Naive thymus-derived CD4-positive, alpha-beta T cell (primary cell): ENCODE results near the gene HPS4. TPM values are rescaled to one million over a fixed set of nuclear protein-coding genes. Genes with fewer than 3 reads are reported as not detected.

Experiments used
- ATAC-seq: fragments of 150-1000 bp; cut with Tn5 transposase; 2 replicates; pipeline ENCODE4 v1.10.0; 2021; ENCODE audit warnings: mild to moderate bottlenecking, moderate library complexity
- CTCF ChIA-PET: fragments of 350-600 bp; sonication (Branson Sonifier 250); formaldehyde crosslinking; loops from one replicate; lab custom pipeline; 2021; ENCODE audit warnings: antibody characterized with exemption; lab: Charles Lee
- POLR2A ChIA-PET: fragments of 350-600 bp; sonication (Branson Sonifier 250); formaldehyde crosslinking; loops from one replicate; lab custom pipeline; 2021; ENCODE audit warnings: antibody characterized with exemption, inconsistent platforms; lab: Charles Lee
- DNase-seq, 9 donors: peaks; one replicate each; pipeline versions ENCODE4 v3.0.0 to v3.0.0-alpha.2; 2020 to 2022; ENCODE audit warnings: mixed read lengths in 1 of 9
- H3K27ac ChIP-seq: one replicate; pipeline ENCODE4 v1.7.0; 2013; ENCODE audit warnings: mild to moderate bottlenecking, low read depth, low read length, moderate library complexity
- H3K27me3 ChIP-seq, 2 donors: one replicate each; pipeline ENCODE4 v1.7.0; 2013; ENCODE audit warnings: low read length in 2 of 2, mild to moderate bottlenecking in 2 of 2, moderate library complexity in 2 of 2; ENCODE audit not compliant: control insufficient read depth in 2 of 2, insufficient read depth in 2 of 2
- H3K36me3 ChIP-seq, 3 experiments: 1 replicate in 2 of 3; 2 replicates in 1 of 3; pipeline ENCODE4 v1.7.0; 2013; ENCODE audit warnings: low read length in 3 of 3, mild to moderate bottlenecking in 3 of 3, moderate library complexity in 1 of 3; ENCODE audit not compliant: insufficient read depth in 3 of 3, control insufficient read depth in 2 of 3
- H3K4me1 ChIP-seq, 2 donors: one replicate each; pipeline ENCODE4 v1.7.0; 2013; ENCODE audit warnings: low read length in 2 of 2, mild to moderate bottlenecking in 2 of 2, moderate library complexity in 1 of 2; ENCODE audit not compliant: control insufficient read depth in 2 of 2, insufficient read depth in 2 of 2
- H3K4me3 ChIP-seq: 2 replicates; pipeline ENCODE4 v1.7.0; 2013; ENCODE audit warnings: mild to moderate bottlenecking, low read length
- H3K9me3 ChIP-seq, 3 experiments: 1 replicate in 2 of 3; 2 replicates in 1 of 3; pipeline ENCODE4 v1.7.0; 2013; ENCODE audit warnings: low read length in 3 of 3; ENCODE audit not compliant: control insufficient read depth in 2 of 3
- H3K27ac Mint-ChIP-seq, 9 donors: one replicate each; pipeline ENCODE4 v1.8.0; 2020 to 2022; ENCODE audit warnings: mixed read lengths in 9 of 9, mild to moderate bottlenecking in 8 of 9, moderate library complexity in 5 of 9, inconsistent platforms in 2 of 9
- H3K27me3 Mint-ChIP-seq, 5 donors: one replicate each; pipeline ENCODE4 v1.8.0; 2021 to 2022; ENCODE audit warnings: mixed read lengths in 5 of 5, mild to moderate bottlenecking in 1 of 5
- H3K36me3 Mint-ChIP-seq, 5 donors: one replicate each; pipeline ENCODE4 v1.8.0; 2020 to 2022; ENCODE audit warnings: mixed read lengths in 5 of 5, mild to moderate bottlenecking in 3 of 5, inconsistent platforms in 1 of 5
- H3K4me1 Mint-ChIP-seq, 7 donors: one replicate each; pipeline ENCODE4 v1.8.0; 2020 to 2022; ENCODE audit warnings: mixed read lengths in 7 of 7, mild to moderate bottlenecking in 3 of 7, inconsistent platforms in 1 of 7
- H3K4me3 Mint-ChIP-seq, 10 donors: one replicate each; pipeline ENCODE4 v1.8.0; 2020 to 2022; ENCODE audit warnings: mild to moderate bottlenecking in 10 of 10, mixed read lengths in 10 of 10, moderate library complexity in 6 of 10, inconsistent platforms in 2 of 10
- H3K9me3 Mint-ChIP-seq, 11 donors: one replicate each; pipeline ENCODE4 v1.8.0; 2020 to 2022; ENCODE audit warnings: mixed read lengths in 11 of 11, mild to moderate bottlenecking in 4 of 11, inconsistent platforms in 1 of 11, moderate library complexity in 1 of 11
- intact Hi-C, 2 donors: fragments of 100-400 bp; cut with micrococcal nuclease; formaldehyde crosslinking; loops; one replicate each; pipeline ENCODE4 v1.15.1; 2023
- polyA plus RNA-seq, 2 donors: library from polyadenylated mRNA; unstranded; fragments of 300-500 nt; fragmentation: Illumina TruSeq; gene quantifications; one replicate each; pipeline ENCODE4 v1.2.3, GENCODE V29; 2021
- total RNA-seq, 6 experiments: library from RNA in 5 of 6; stranded (reverse) in 5 of 6; gene quantifications; 1 replicate in 5 of 6; 2 replicates in 1 of 6; pipeline ENCODE4 v1.2.3 and lab custom pipeline; 2021 to 2026

Gene HPS4
- total and polyA plus RNA-seq, 7 experiments from 2014 or later: 21.5 to 64.3 (median 53.6) TPM

DNA sequence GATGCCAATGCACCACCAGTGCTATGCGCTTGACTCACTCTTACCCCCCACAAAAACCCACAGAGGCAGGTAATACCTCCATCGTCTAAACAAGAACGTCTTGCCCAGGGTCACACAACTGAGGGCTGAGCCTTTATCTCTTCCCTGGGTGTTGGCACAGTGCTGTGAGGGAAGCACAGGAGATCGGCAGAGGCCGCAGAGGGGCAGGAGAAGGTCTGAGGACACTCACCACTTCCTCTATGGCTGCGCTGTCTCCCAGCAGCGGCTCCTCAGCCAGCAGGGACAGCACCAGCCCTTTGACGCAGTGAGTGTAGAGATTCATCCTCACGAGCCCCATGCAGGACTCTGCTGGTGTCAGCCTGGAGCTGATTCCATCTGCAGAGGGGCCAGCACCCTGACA is 19.9 kb downstream of the HPS4 start:
- ChIA-PET POLR2A (no interaction called here), CTCF (interaction anchor here (0.6 to 5.2 kb wide), 2 partner anchors 66 to 81 kb away, joined by 5 to 50 read pairs; no protein-coding TSS in a partner anchor)
- Histone ChIP-seq H3K27me3 (no peaks in the 10 kb centered on the region), H3K27ac (no peak overlapping the region), H3K36me3 (peaks cover 0 to 79% (median 12%) of the 10 kb centered on the region in 3 experiments), H3K9me3 (no peaks in the 10 kb centered on the region), H3K4me3 (no peak overlapping the region), H3K4me1 (no peaks in the 10 kb centered on the region)
- Mint-ChIP-seq H3K27me3 (no peaks in the 10 kb centered on the region), H3K4me1 (peaks cover 0 to 6% (median 4%) of the 10 kb centered on the region in 7 donors), H3K27ac (no peak overlapping the region), H3K9me3 (no peaks in the 10 kb centered on the region), H3K4me3 (no peak overlapping the region), H3K36me3 (peaks cover 2 to 45% (median 10%) of the 10 kb centered on the region in 5 donors)
- ATAC-seq (peak; percentile 18), DNase-seq (no peak)
- intact Hi-C loops: loop anchor here in 1 of 2 donors (5.0 kb wide), 1 partner anchor 36 kb away; the partner anchor contains the start of gene ASPHD2

DNA sequence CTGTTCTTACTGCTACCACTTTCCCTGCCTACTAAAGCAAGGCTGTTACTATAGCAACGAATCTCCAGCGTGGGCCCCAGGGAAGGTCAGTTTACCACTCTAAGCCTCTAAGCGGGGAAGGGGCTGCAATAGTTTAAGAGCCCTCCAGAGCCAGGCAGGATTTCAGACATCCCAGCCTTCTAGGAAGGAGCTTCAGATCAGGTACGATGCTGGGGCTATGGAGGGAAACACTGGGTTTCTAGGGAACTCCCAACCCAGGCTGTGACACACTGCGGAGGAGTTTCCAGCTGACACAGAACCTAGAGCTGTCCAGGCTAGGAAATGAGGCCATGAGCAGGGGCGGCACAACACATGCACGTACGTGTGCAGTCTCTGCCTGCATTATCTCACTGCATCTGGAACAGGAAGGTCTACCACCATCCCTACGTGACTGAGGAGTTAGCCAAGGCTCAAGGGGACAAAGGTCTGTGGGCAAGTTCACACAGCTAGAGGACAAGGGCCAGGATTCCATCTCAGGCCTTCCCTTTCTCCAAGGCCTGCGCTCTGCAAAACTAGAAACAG is 20.4 kb downstream of the HPS4 start:
- no peaks in the 10 kb centered on the region for H3K9me3 ChIP-seq
- H3K4me1 Mint-ChIP-seq: peaks cover 0 to 6% (median 4%) of the 10 kb centered on the region in 7 donors
- ATAC-seq (no peak), DNase-seq (no peak)
- H3K4me3 Mint-ChIP-seq: no peak overlapping the region
- no peak overlapping the region for H3K27ac ChIP-seq
- no peak overlapping the region for H3K4me3 ChIP-seq
- H3K27me3 ChIP-seq: no peaks in the 10 kb centered on the region
- H3K4me1 ChIP-seq: no peaks in the 10 kb centered on the region
- intact Hi-C loops: loop anchor here in 1 of 2 donors (5.0 kb wide), 1 partner anchor 36 kb away; the partner anchor contains the start of gene ASPHD2
- no peaks in the 10 kb centered on the region for H3K9me3 Mint-ChIP-seq
- CTCF ChIA-PET: interaction anchor here (1.0 to 5.2 kb wide), 2 partner anchors 65 to 76 kb away, joined by 3 to 50 read pairs; no protein-coding TSS in a partner anchor
- POLR2A ChIA-PET: interaction anchor here (0.6 kb wide), 1 partner anchor 99 kb away, joined by 3 read pairs; no protein-coding TSS in a partner anchor
- H3K27me3 Mint-ChIP-seq: no peaks in the 10 kb centered on the region
- H3K27ac Mint-ChIP-seq: peak overlapping the region in 1 of 9 donors; percentile 5
- H3K36me3 Mint-ChIP-seq: peaks cover 0 to 40% (median 7%) of the 10 kb centered on the region in 5 donors
- H3K36me3 ChIP-seq: peaks cover 0 to 79% (median 6%) of the 10 kb centered on the region in 3 experiments

DNA sequence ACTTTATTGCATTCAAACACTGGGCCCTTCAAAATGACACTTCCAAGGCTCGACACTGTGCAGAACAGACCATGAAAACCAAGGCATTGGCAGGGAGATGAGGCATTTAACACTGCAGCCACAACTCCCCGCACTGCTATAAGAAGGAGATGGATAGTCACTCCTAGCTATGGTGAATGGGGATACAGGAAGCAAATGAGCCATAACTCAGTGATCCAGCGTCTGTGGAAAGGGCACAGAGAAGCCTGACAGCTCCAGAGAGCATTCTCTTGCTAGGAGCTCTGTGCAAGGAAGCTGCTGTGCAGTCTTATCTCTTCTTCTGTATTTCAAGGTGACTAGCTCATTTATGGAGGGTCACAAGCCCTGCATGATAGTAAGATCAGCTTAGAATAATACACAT is 20.9 kb downstream of the HPS4 start:
- Mint-ChIP-seq H3K27ac (no peak overlapping the region), H3K4me1 (peaks cover 0 to 6% (median 4%) of the 10 kb centered on the region in 7 donors), H3K9me3 (no peaks in the 10 kb centered on the region), H3K36me3 (peaks cover 0 to 39% (median 8%) of the 10 kb centered on the region in 5 donors), H3K27me3 (no peaks in the 10 kb centered on the region), H3K4me3 (no peak overlapping the region)
- Histone ChIP-seq H3K27me3 (no peaks in the 10 kb centered on the region), H3K27ac (no peak overlapping the region), H3K4me1 (no peaks in the 10 kb centered on the region), H3K4me3 (no peak overlapping the region), H3K36me3 (peaks cover 0 to 81% (median 5%) of the 10 kb centered on the region in 3 experiments), H3K9me3 (no peaks in the 10 kb centered on the region)
- DNase-seq: no peak
- no peak for ATAC-seq
- POLR2A ChIA-PET: interaction anchor here (0.6 kb wide), 1 partner anchor 98 kb away, joined by 3 read pairs; no protein-coding TSS in a partner anchor
- CTCF ChIA-PET: interaction anchor here (1.0 to 5.2 kb wide), 2 partner anchors 65 to 76 kb away, joined by 3 to 50 read pairs; no protein-coding TSS in a partner anchor
- intact Hi-C loops: loop anchor here in 1 of 2 donors (5.0 kb wide), 1 partner anchor 35 kb away; the partner anchor contains the start of gene ASPHD2

- intact Hi-C loops: loop anchor here in 1 of 2 donors (5.0 kb wide), 1 partner anchor 35 kb away; the partner anchor contains the start of gene ASPHD2
- ChIA-PET POLR2A (no interaction called here), CTCF (interaction anchor here (0.9 to 5.2 kb wide), 5 partner anchors 32 to 100 kb away, joined by 3 to 50 read pairs (median 5); no protein-coding TSS in a partner anchor)
- no peaks in the 10 kb centered on the region for H3K4me1 ChIP-seq
- peaks cover 0 to 42% (median 12%) of the 10 kb centered on the region in 5 donors for H3K36me3 Mint-ChIP-seq
- H3K36me3 ChIP-seq: peaks cover 0 to 82% (median 5%) of the 10 kb centered on the region in 3 experiments
- no peak overlapping the region for H3K27ac Mint-ChIP-seq
- no peak overlapping the region for H3K27ac ChIP-seq
- H3K4me3 ChIP-seq: no peak overlapping the region
- H3K9me3 ChIP-seq: no peaks in the 10 kb centered on the region
- DNase-seq (no peak), ATAC-seq (no peak)
- no peak overlapping the region for H3K4me3 Mint-ChIP-seq
- no peaks in the 10 kb centered on the region for H3K9me3 Mint-ChIP-seq
- no peaks in the 10 kb centered on the region for H3K27me3 ChIP-seq
- H3K27me3 Mint-ChIP-seq: no peaks in the 10 kb centered on the region
- peaks cover 0 to 6% (median 4%) of the 10 kb centered on the region in 7 donors for H3K4me1 Mint-ChIP-seq
Measured at GRCh38 chr22:26462051-26462450, 21.5 kb downstream of the HPS4 start.

- Histone ChIP-seq H3K4me1 (no peaks in the 10 kb centered on the region), H3K27ac (no peak overlapping the region), H3K27me3 (no peaks in the 10 kb centered on the region), H3K36me3 (peaks cover 0 to 80% (median 5%) of the 10 kb centered on the region in 3 experiments), H3K9me3 (no peaks in the 10 kb centered on the region), H3K4me3 (no peak overlapping the region)
- peaks cover 0 to 37% (median 12%) of the 10 kb centered on the region in 5 donors for H3K36me3 Mint-ChIP-seq
- DNase-seq: peak in 4 of 9 donors; percentile 15 to 45 (median 30)
- ChIA-PET CTCF (interaction anchor here (0.9 to 5.2 kb wide), 7 partner anchors 31 to 183 kb away, joined by 3 to 50 read pairs (median 5); no protein-coding TSS in a partner anchor), POLR2A (no interaction called here)
- H3K4me3 Mint-ChIP-seq: no peak overlapping the region
- H3K27me3 Mint-ChIP-seq: no peaks in the 10 kb centered on the region
- H3K4me1 Mint-ChIP-seq: peaks cover 0 to 6% (median 4%) of the 10 kb centered on the region in 7 donors
- H3K27ac Mint-ChIP-seq: peak overlapping the region in 2 of 9 donors; percentile 42 to 56
- no peaks in the 10 kb centered on the region for H3K9me3 Mint-ChIP-seq
- intact Hi-C loops: loop anchor here (1.0 to 5.0 kb wide), 3 partner anchors 34 to 97 kb away; partner anchors contain the start of gene ASPHD2 (in 1 of the 2)
- peak; percentile 66 for ATAC-seq
Measured at GRCh38 chr22:26461188-26461810, 22.3 kb downstream of the HPS4 start.

DNA sequence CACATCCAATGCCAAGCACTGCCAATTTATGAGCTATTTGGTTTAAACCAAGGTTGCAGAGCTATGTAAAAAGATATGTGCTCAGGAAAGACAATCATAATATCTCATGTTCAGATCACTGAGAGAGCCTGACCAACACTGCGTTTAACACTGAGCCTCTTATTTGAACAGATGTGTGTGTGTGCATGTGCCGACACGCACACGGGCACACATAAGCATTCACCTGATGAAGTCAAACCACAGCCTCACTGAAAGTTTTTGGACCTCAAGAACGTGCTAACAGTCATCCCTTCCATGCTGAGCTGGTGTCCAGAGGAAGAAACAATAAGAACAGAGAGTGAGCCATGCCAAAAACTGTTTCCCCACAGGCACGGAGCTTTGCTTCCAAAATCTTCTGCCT is 23.4 kb downstream of the HPS4 start:
- Mint-ChIP-seq H3K36me3 (peaks cover 7 to 35% (median 12%) of the 10 kb centered on the region in 5 donors), H3K4me3 (no peak overlapping the region), H3K9me3 (no peaks in the 10 kb centered on the region), H3K4me1 (peaks cover 0 to 6% (median 4%) of the 10 kb centered on the region in 7 donors), H3K27me3 (no peaks in the 10 kb centered on the region), H3K27ac (peak overlapping the region in 1 of 9 donors; percentile 21)
- Histone ChIP-seq H3K9me3 (no peaks in the 10 kb centered on the region), H3K4me1 (no peaks in the 10 kb centered on the region), H3K27me3 (no peaks in the 10 kb centered on the region), H3K27ac (no peak overlapping the region), H3K4me3 (no peak overlapping the region), H3K36me3 (peaks cover 5 to 75% (median 5%) of the 10 kb centered on the region in 3 experiments)
- no peak for ATAC-seq
- POLR2A ChIA-PET: no interaction called here
- no peak for DNase-seq
- CTCF ChIA-PET: interaction anchor here (1.0 to 5.2 kb wide), 6 partner anchors 24 to 184 kb away, joined by 3 to 50 read pairs (median 4); partner anchors contain the start of genes HPS4 and SRRD
- intact Hi-C loops: loop anchor here in 1 of 2 donors (5.0 kb wide), 1 partner anchor 33 kb away; the partner anchor contains the start of gene ASPHD2
